Activated CD4-positive, CD25-positive, alpha-beta regulatory T cell treated with anti-CD3 and anti-CD28 coated beads, Interleukin-2, amount 50 U/mL, for 24 hours (primary cell): ENCODE results near the gene SDR42E1.
"Not testable (repeated sequence)": the region's sequence is repeated elsewhere in the genome, so short reads cannot be mapped to it uniquely, and the experiment has no call there.

Source experiments
- ATAC-seq, 2 donors: fragments of 150-1000 bp; cut with Tn5 transposase; one replicate each; pipeline ENCODE4 v1.10.0; 2021; ENCODE audit warnings: mild to moderate bottlenecking in 1 of 2, moderate library complexity in 1 of 2

The SDR42E1 gene

DNA sequence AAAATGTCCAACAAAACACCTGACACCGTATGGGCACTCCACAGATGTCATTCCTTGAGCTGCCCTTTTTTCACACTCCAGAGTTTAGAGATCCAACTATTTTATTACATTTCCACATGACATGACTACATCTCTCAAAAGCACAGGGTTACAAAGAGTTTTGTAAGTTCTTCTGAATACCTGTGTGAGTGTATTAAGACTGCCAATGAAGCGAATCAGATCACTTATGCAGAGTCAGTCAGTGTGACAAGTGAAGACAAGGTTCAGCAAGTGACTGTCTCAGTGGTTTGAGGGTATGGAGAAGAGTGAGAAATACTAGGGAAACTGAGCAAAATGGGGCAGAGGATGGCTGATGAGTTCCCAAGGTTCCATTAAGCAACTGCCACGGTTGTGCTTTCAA, 8.4 kb downstream of the SDR42E1 start:
- ATAC-seq = no peak

GRCh38 chr16:81997738-81998137, 13.5 kb downstream of the SDR42E1 start:
- ATAC-seq = no peak

GRCh38 chr16:81996664-81997509, 14.4 kb downstream of the SDR42E1 start:
- no peak for ATAC-seq

- ATAC-seq = no peak
Measured at GRCh38 chr16:81995651-81996050, 15.6 kb downstream of the SDR42E1 start.

DNA sequence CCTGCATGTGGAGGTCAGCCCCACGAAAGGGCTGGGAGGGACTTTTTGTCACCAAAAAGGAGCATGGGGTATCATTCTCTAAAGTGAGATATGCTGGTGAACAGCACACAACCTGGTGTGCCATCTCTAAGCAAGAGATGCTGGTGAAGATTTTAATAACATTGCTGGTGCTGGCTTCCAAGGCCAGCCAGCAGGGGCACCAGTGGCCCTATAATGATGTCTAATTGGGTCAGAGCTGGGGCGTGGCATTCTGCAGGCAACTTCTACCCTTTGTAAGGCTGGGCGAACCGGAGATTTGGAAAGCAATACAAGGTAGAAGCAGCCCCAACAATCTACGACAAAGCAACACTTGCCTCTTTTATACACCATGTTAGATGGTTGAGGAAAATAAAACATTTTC, 16.8 kb downstream of the SDR42E1 start:
- no peak for ATAC-seq

DNA sequence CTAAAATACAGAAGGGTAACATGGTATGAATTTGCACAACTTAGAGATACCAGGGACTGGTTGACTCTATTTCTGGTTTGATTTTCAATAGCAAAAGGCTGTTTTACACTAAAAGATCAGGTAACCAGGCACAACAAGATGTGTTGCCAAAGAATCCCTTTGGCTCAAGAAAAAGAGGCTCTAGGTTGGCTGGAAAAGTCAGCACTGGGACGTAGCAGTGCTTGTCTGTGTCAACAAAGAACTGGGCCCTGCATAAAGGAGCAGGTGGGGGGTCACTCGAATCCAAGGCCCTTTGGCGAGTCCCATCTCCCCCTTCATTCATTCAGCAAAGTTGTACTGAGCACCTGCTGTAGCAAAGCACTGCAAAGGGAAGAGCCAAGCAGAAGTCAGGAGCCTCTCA, 18.4 kb downstream of the SDR42E1 start:
- no peak for ATAC-seq

GRCh38 chr16:81987706-81988105, 23.6 kb downstream of the SDR42E1 start:
- ATAC-seq = no peak

DNA sequence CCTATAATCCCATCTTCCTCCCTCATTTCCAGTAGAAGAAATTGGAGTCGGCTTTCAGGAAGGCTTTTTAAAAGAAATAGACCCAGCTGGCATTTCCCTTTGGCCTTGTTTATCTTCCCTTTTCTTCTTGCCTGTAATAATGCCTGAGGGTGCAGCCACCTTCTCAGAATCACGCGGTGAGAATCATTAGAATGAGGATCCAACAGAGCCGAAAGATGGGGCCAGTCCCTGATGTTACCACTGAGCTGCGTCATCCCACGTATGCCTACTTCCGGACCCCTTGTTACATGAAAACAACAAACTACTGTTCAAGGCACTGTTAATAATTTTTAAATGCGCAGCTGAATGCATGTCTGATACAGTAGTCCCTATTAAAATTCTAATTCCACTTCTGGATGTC, 24.1 kb downstream of the SDR42E1 start:
- no peak for ATAC-seq

DNA sequence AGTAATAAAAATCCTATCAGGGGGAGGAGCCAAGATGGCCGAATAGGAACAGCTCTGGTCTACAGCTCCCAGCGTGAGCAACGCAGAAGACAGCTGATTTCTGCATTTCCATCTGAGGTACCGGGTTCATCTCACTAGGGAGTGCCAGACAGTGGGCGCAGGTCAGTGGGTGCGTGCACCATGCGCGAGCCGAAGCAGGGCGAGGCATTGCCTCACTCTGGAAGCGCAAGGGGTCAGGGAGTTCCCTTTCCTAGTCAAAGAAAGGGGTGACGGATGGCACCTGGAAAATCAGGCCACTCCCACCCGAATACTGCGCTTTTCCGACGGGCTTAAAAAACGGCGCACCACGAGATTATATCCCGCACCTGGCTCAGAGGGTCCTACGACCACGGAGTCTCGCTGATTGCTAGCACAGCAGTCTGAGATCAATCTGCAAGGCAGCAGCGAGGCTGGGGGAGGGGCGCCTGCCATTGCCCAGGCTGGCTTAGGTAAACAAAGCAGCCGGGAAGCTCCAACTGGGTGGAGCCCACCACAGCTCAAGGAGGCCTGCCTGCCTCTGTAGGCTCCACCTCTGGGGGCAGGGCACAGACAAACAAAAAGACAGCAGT, 33.8 kb downstream of the SDR42E1 start:
- ATAC-seq = not testable (repeated sequence)

- no peak for ATAC-seq
Measured at GRCh38 chr16:81975637-81976036, 35.6 kb downstream of the SDR42E1 start.

DNA sequence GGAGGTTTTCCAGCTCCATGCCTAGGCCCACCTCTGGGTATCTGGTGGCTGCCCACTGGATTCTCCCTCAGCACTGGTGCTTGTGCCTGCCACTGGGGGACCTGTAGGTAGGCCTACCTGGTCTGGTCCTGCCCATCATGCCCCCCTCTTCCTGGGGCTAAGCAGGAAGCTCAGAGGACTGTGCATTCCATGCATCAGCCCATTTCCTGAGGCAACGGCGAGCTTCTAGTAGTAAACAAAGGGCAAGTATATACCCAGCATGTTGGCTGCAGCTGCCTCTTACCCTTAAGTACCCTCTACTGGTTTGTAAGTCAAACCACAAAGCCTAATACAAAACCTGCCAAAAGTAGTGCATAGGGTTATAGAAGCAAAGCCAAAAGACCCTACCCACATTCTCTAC, 37.5 kb downstream of the SDR42E1 start:
- no peak for ATAC-seq

- ATAC-seq = no peak
Measured at GRCh38 chr16:81971853-81972252, 39.4 kb downstream of the SDR42E1 start.

- ATAC-seq = no peak
Measured at GRCh38 chr16:81967358-81967757, 43.9 kb downstream of the SDR42E1 start.

- no peak for ATAC-seq
Measured at GRCh38 chr16:81964808-81965207, 46.5 kb downstream of the SDR42E1 start.

- no peak for ATAC-seq
Measured at GRCh38 chr16:81956213-81956948, 54.9 kb downstream of the SDR42E1 start.

- ATAC-seq = no peak
Measured at GRCh38 chr16:81951564-81951963, 59.7 kb downstream of the SDR42E1 start.

- ATAC-seq = no peak
Measured at GRCh38 chr16:81946206-81946605, 65.1 kb downstream of the SDR42E1 start.

GRCh38 chr16:81945665-81946064, 65.6 kb downstream of the SDR42E1 start:
- ATAC-seq = no peak

DNA sequence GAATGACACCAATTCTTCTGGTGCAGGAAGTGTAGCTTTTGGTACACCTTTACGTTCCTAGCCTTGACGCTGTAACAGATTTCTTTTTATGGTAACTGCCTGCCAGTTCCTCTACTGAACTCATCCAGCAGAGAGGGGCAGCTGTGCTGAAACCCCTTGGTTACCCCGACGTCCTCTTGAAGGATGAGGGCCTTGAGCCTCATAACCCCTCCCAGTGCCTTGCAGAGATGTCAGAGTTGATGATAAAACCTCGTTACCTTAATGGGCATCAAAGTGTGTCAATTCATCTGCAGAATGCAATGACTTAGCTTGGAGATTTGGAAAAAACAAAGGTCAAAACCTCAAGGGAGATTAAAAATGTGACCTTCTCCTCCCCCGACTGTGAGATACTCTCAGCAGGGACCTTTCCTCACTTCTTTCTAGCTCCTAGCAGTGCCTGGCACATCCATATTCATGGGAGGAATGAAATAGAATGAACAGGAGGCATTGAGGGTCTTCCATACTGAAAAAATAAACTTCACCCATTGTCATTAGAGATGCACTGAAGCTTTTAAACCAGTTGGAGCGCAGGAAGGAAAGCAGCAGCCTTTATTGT, 69.2 kb downstream of the SDR42E1 start:
- no peak for ATAC-seq

- ATAC-seq = no peak
Measured at GRCh38 chr16:81940781-81941560, 70.3 kb downstream of the SDR42E1 start.

DNA sequence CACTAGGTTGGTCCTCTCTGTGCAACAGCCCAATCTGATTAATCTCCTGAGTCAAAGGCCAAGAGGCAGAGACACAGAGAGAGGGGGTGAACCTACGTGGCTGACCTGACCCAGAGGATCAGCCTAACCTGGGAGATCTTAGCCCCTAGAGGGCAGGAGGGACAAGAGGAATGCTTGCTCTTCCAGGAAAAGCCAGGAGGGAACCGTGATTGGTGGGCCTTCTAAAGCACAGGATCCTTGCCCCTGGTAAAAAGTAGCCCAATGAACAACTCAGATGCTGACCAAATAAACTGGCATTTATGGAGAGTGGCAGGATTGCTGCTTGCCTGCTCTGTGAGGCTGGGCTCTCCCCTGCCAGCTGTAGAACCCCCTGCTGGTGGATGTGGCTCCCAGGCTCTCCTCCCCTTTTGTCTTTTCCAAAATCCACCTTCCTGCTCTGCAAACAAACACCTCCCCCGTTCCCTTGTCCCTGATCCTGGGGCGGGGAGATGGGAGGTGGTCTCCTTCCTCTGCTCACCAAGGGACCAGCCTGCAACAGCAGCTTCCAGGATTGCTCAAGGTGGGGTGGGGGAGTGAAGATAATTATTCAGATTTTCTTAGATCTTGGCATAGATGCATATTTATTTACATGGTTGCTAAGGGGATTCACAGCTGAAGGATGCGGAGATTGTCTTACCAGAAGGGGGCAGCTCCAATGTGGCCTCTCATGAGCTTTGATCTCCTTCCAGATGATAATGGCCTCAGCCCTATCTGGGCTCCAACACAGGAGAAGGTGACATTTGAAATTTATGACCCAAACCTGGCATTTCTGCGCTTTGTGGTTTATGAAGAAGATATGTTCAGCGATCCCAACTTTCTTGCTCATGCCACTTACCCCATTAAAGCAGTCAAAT, 71.9 kb downstream of the SDR42E1 start:
- no peak for ATAC-seq
